ENCODE data around the gene JAZF1.
A peak's percentile ranks its signal among the peaks of the same experiment; 100 is the strongest.

Gene JAZF1

GRCh38 chr7:28008911-28009310 lies 171.7 kb downstream of the JAZF1 start:
- no peak for DNase-seq (ENCODE audit: low read depth in 2 of 2)

GRCh38 chr7:28008171-28008570 lies 172.4 kb downstream of the JAZF1 start:
- DNase-seq (ENCODE audit: low read depth in 2 of 2), result no peak

GRCh38 chr7:28006491-28006890 lies 174.1 kb downstream of the JAZF1 start:
- DNase-seq (ENCODE audit: low read depth in 2 of 2), result no peak

GRCh38 chr7:28005847-28006231 lies 174.8 kb downstream of the JAZF1 start:
- no peak for DNase-seq (ENCODE audit: low read depth in 2 of 2)

- DNase-seq (ENCODE audit: low read depth in 2 of 2), result no peak
These were observed 175.3 kb downstream of the JAZF1 start for GRCh38 chr7:28005075-28005846.

GRCh38 chr7:28003408-28003807 lies 177.2 kb downstream of the JAZF1 start:
- DNase-seq (ENCODE audit: low read depth in 2 of 2), result no peak

- no peak for DNase-seq (ENCODE audit: low read depth in 2 of 2)
These were observed 178.0 kb downstream of the JAZF1 start for GRCh38 chr7:28002638-28003037.

GRCh38 chr7:28001896-28002295 lies 178.7 kb downstream of the JAZF1 start:
- no peak for DNase-seq (ENCODE audit: low read depth in 2 of 2)

- no peak for DNase-seq (ENCODE audit: low read depth in 2 of 2)
These were observed 180.8 kb downstream of the JAZF1 start for GRCh38 chr7:27999829-28000228.

GRCh38 chr7:27998382-27998781 lies 182.2 kb downstream of the JAZF1 start:
- no peak for DNase-seq (ENCODE audit: low read depth in 2 of 2)

GRCh38 chr7:27997188-27997707 lies 183.3 kb downstream of the JAZF1 start:
- DNase-seq (ENCODE audit: low read depth in 2 of 2), result no peak

GRCh38 chr7:27996141-27996540 lies 184.5 kb downstream of the JAZF1 start:
- no peak for DNase-seq (ENCODE audit: low read depth in 2 of 2)

GRCh38 chr7:27995228-27995627 lies 185.4 kb downstream of the JAZF1 start:
- no peak for DNase-seq (ENCODE audit: low read depth in 2 of 2)

GRCh38 chr7:27994639-27995038 lies 186.0 kb downstream of the JAZF1 start:
- DNase-seq (ENCODE audit: low read depth in 2 of 2), result no peak

GRCh38 chr7:27992755-27993493 lies 187.7 kb downstream of the JAZF1 start:
- DNase-seq (ENCODE audit: low read depth in 2 of 2), result no peak

- DNase-seq (ENCODE audit: low read depth in 2 of 2), result peak in 1 of 2 experiments; percentile 23
These were observed 188.5 kb downstream of the JAZF1 start for GRCh38 chr7:27992097-27992496.

GRCh38 chr7:27991006-27991528 lies 189.5 kb downstream of the JAZF1 start:
- no peak for DNase-seq (ENCODE audit: low read depth in 2 of 2)

GRCh38 chr7:27976531-27976930 lies 204.1 kb downstream of the JAZF1 start:
- no peak for DNase-seq (ENCODE audit: low read depth in 2 of 2)

GRCh38 chr7:27973625-27974024 lies 207.0 kb downstream of the JAZF1 start:
- no peak for DNase-seq (ENCODE audit: low read depth in 2 of 2)

- no peak for DNase-seq (ENCODE audit: low read depth in 2 of 2)
These were observed 208.3 kb downstream of the JAZF1 start for GRCh38 chr7:27972276-27972675.

GRCh38 chr7:27971171-27971812 lies 209.3 kb downstream of the JAZF1 start:
- no peak for DNase-seq (ENCODE audit: low read depth in 2 of 2)

GRCh38 chr7:27970350-27970749 lies 210.2 kb downstream of the JAZF1 start:
- DNase-seq (ENCODE audit: low read depth in 2 of 2), result no peak
